GM06990 (cell line): ENCODE measurements around the gene PRAF2.

Experiments
- DNase-seq: peaks from one replicate; pipeline ENCODE4 v3.0.0-alpha.2; 2011; ENCODE audit not compliant: insufficient read length; ENCODE audit errors: extremely low read depth
- H3K27me3 ChIP-seq: replicated peaks from 2 replicates; pipeline ENCODE4 v1.6.0; 2011; ENCODE audit warnings: low read length; ENCODE audit not compliant: control insufficient read depth, insufficient read depth
- H3K36me3 ChIP-seq: 2 replicates; pipeline ENCODE4 v1.5.1; 2011; ENCODE audit warnings: low read length; ENCODE audit not compliant: control insufficient read depth, insufficient read depth
- H3K4me3 ChIP-seq: replicated peaks from 2 replicates; pipeline ENCODE4 v1.5.1; 2011; ENCODE audit warnings: low read depth, mild to moderate bottlenecking, control low read depth, low read length
- CTCF ChIP-seq: IDR thresholded peaks from 2 replicates; pipeline ENCODE4 v1.5.1; 2011; ENCODE audit warnings: low read length, control low read depth, mild to moderate bottlenecking, inconsistent platforms; ENCODE audit not compliant: insufficient read depth, poor library complexity, severe bottlenecking

Gene PRAF2

GRCh38 chrX:49072712-49073095 lies 1.1 kb downstream of the PRAF2 start:
- no peak for TF ChIP-seq CTCF
- peaks cover 2% of the 10 kb centered on the region; the same call in 1 of the 2 replicates for H3K36me3 ChIP-seq
- H3K27me3 ChIP-seq, result no peaks in the 10 kb centered on the region
- H3K4me3 ChIP-seq, result no peak overlapping the region
- no peak for DNase-seq

- Histone ChIP-seq H3K36me3 (peaks cover 2% of the 10 kb centered on the region; the same call in 1 of the 2 replicates), H3K4me3 (no peak overlapping the region), H3K27me3 (no peaks in the 10 kb centered on the region)
- no peak for DNase-seq
- TF ChIP-seq CTCF, result no peak
Observed at GRCh38 chrX:49071877-49072711, 1.7 kb downstream of the PRAF2 start.

DNA sequence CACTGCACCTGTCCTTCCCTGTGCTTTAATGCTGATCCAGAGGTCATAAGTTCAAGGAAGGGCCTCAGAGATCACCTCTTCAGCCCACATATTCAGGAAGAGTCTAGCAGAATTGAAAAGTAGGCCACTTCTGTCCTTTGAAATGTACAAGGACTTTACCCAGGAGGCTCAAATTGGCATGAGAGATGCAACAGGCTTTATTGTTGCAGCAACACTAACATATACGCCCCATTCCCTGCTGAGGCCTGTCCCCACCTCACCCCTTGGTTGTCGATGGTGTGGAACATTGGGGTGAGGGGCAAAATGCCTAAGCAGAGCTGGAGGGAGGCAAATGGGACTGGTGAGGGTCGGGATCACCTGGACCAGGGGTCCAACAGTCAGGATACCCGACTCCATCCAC lies 2.8 kb downstream of the PRAF2 start:
- DNase-seq, result no peak
- Histone ChIP-seq H3K27me3 (no peaks in the 10 kb centered on the region), H3K4me3 (no peak overlapping the region), H3K36me3 (peaks cover 2% of the 10 kb centered on the region; the same call in 1 of the 2 replicates)
- TF ChIP-seq CTCF, result no peak

DNA sequence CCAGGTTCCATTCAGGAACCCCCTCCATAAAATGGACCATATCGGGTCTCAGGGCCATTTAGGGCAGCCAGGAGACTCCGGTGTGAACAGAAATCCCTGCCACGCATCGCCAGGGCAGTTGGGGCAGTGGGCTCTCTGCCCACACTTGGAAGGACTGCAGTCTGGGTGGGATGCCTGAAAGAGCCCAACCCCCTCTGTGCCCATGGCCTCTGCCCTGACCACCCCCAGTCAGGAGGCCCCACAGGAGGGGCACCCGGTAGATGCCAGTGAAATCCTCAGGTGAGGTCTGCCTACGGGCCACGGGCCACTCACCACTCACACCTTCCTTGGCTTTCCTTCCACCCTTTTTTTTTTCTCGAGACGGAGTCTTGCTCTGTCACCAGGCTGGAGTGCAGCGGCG lies 4.8 kb downstream of the PRAF2 start:
- Histone ChIP-seq H3K27me3 (no peaks in the 10 kb centered on the region), H3K4me3 (no peak overlapping the region), H3K36me3 (no peaks in the 10 kb centered on the region)
- DNase-seq, result no peak
- no peak for TF ChIP-seq CTCF

DNA sequence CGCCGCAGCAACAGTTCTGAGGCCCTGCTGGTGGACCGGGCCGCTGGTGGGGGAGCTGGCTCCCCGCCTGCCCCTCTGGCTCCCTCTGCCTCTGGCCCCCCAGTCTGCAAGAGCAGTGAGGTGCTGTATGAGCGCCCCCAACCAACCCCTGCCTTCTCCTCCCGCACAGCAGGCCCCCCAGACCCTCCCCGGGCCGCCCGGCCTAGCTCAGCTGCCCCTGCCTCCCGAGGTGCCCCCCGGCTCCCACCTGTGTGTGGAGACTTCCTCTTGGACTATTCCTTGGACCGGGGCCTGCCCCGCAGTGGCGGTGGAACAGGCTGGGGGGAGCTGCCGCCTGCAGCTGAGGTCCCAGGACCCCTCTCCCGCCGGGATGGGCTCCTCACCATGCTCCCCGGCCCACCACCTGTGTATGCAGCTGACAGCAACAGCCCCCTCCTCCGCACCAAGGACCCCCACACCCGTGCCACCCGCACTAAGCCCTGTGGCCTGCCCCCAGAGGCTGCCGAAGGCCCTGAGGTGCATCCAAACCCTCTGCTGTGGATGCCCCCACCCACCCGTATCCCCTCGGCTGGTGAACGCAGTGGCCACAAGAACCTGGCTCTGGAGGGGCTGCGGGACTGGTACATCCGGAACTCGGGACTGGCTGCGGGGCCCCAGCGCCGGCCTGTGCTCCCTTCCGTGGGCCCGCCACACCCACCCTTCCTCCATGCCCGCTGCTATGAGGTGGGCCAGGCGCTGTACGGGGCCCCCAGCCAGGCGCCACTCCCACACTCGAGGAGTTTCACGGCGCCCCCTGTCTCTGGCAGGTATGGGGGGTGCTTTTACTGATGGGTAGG lies 6.3 kb downstream of the PRAF2 start:
- H3K4me3 ChIP-seq, result no peak overlapping the region
- H3K27me3 ChIP-seq, result no peaks in the 10 kb centered on the region
- no peak for DNase-seq
- no peak for TF ChIP-seq CTCF
- H3K36me3 ChIP-seq, result no peaks in the 10 kb centered on the region
